Karpas-422 (cell line): ENCODE measurements around the gene ISLR. TPM values are rescaled to one million over a fixed set of nuclear protein-coding genes. Genes with fewer than 3 reads are reported as not detected.

Experiments
- DNase-seq: peaks from one replicate; pipeline ENCODE4 v3.0.0-alpha.2; 2015
- H2AFZ ChIP-seq: fragments of 200-600 bp; sonication (generic); 2 replicates; pipeline ENCODE4 v1.6.1; 2014; ENCODE audit warnings: antibody characterized with exemption, low read length, mixed read lengths
- H3K27ac ChIP-seq: fragments of 200-600 bp; sonication (generic); 2 replicates; pipeline ENCODE4 v1.5.1; 2014; ENCODE audit warnings: mild to moderate bottlenecking, low read length, moderate library complexity
- H3K27me3 ChIP-seq: fragments of 200-600 bp; sonication (generic); 2 replicates; pipeline ENCODE4 v1.6.1; 2014; ENCODE audit warnings: low read length, mixed read lengths
- H3K36me3 ChIP-seq: fragments of 200-600 bp; sonication (generic); 2 replicates; pipeline ENCODE4 v1.6.1; 2014; ENCODE audit warnings: low read length, mixed read lengths; ENCODE audit not compliant: insufficient read depth
- H3K4me1 ChIP-seq: fragments of 200-600 bp; sonication (generic); 2 replicates; pipeline ENCODE4 v1.6.1; 2014; ENCODE audit warnings: mild to moderate bottlenecking, low read length, mixed read lengths
- H3K4me2 ChIP-seq: fragments of 200-600 bp; sonication (generic); 2 replicates; pipeline ENCODE4 v1.6.1; 2014; ENCODE audit warnings: low read length, low read depth, mild to moderate bottlenecking; ENCODE audit not compliant: poor library complexity, severe bottlenecking
- H3K4me3 ChIP-seq: fragments of 200-600 bp; sonication (generic); 2 replicates; pipeline ENCODE4 v1.5.1; 2014; ENCODE audit warnings: mild to moderate bottlenecking, antibody characterized with exemption, low read length, mixed read lengths
- H3K79me2 ChIP-seq: fragments of 200-600 bp; sonication (generic); 2 replicates; pipeline ENCODE4 v1.6.1; 2014; ENCODE audit warnings: mild to moderate bottlenecking, low read length, mixed read lengths
- H3K9ac ChIP-seq: fragments of 200-600 bp; sonication (generic); 2 replicates; pipeline ENCODE4 v1.6.0; 2014; ENCODE audit warnings: low read length
- H3K9me2 ChIP-seq: fragments of 200-600 bp; sonication (generic), shearing (Covaris generic); replicated peaks from 2 replicates; pipeline ENCODE4 v1.6.0; 2014; ENCODE audit warnings: mild to moderate bottlenecking, low read length, moderate library complexity; ENCODE audit not compliant: insufficient read depth
- H3K9me3 ChIP-seq: fragments of 300-700, 200-600 bp; sonication (generic); 2 replicates; pipeline ENCODE4 v1.6.1; 2014; ENCODE audit warnings: low read length, mixed read lengths
- H4K20me1 ChIP-seq: fragments of 200-600 bp; sonication (generic); 2 replicates; pipeline ENCODE4 v1.6.1; 2014; ENCODE audit warnings: mild to moderate bottlenecking, antibody characterized with exemption, low read length, low read depth; ENCODE audit not compliant: insufficient read depth
- total RNA-seq: library from RNA; depleted of rRNA; stranded (reverse); fragments of >200 nt; shearing (Covaris generic); gene quantifications from 2 replicates; pipeline ENCODE4 v1.2.3, GENCODE V29; 2014; ENCODE audit warnings: low replicate concordance

The ISLR gene
- total RNA-seq, 1 experiment from 2014 or later = not detected

GRCh38 chr15:74208901-74209559, 35.5 kb downstream of the ISLR start:
- no peaks in the 10 kb centered on the region for H3K9me2 ChIP-seq
- H3K4me2 ChIP-seq = no peak overlapping the region
- DNase-seq = no peak
- H3K36me3 ChIP-seq = no peaks in the 10 kb centered on the region
- H3K27ac ChIP-seq = no peak overlapping the region
- no peaks in the 10 kb centered on the region for H4K20me1 ChIP-seq
- H3K27me3 ChIP-seq = no peaks in the 10 kb centered on the region
- no peak overlapping the region for H3K9ac ChIP-seq
- no peaks in the 10 kb centered on the region for H3K4me1 ChIP-seq
- no peaks in the 10 kb centered on the region for H3K79me2 ChIP-seq
- H3K9me3 ChIP-seq = no peaks in the 10 kb centered on the region
- no peak overlapping the region for H2AFZ ChIP-seq
- H3K4me3 ChIP-seq = no peak overlapping the region

DNA sequence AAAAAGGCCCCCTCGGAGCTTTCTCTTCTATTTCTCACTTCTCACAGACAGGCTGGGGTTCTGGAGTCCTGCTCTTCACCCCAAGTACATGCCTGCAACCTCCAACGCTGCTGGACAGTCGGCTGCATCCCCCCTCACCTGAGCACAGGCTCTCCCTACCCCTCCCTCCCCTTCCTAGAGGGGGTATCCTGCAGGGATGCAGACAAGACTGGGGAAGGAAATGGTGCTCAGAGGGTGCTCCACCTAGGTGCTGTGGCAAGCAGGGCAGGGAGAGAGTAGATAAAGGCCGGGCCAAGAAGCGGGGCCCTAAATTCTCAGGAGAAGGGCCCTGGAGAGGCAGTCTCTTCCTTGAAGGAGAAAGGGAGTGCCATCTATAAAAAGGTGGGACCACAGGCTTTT, 36.0 kb downstream of the ISLR start:
- no peak for DNase-seq
- H3K9me2 ChIP-seq = no peaks in the 10 kb centered on the region
- no peaks in the 10 kb centered on the region for H3K27me3 ChIP-seq
- H3K27ac ChIP-seq = no peak overlapping the region
- H3K9me3 ChIP-seq = no peaks in the 10 kb centered on the region
- H3K9ac ChIP-seq = no peak overlapping the region
- no peaks in the 10 kb centered on the region for H3K36me3 ChIP-seq
- H2AFZ ChIP-seq = no peak overlapping the region
- no peaks in the 10 kb centered on the region for H3K79me2 ChIP-seq
- no peak overlapping the region for H3K4me3 ChIP-seq
- H3K4me1 ChIP-seq = no peaks in the 10 kb centered on the region
- H3K4me2 ChIP-seq = no peak overlapping the region
- H4K20me1 ChIP-seq = no peaks in the 10 kb centered on the region

- no peak overlapping the region for H3K9ac ChIP-seq
- H3K9me2 ChIP-seq = no peaks in the 10 kb centered on the region
- no peaks in the 10 kb centered on the region for H3K27me3 ChIP-seq
- no peak overlapping the region for H3K4me3 ChIP-seq
- no peak for DNase-seq
- no peaks in the 10 kb centered on the region for H4K20me1 ChIP-seq
- H3K4me2 ChIP-seq = no peak overlapping the region
- peaks cover 3% of the 10 kb centered on the region; the same call in 1 of the 2 replicates for H3K4me1 ChIP-seq
- H3K79me2 ChIP-seq = no peaks in the 10 kb centered on the region
- H3K27ac ChIP-seq = no peak overlapping the region
- H3K36me3 ChIP-seq = no peaks in the 10 kb centered on the region
- no peaks in the 10 kb centered on the region for H3K9me3 ChIP-seq
- H2AFZ ChIP-seq = no peak overlapping the region
Observed at GRCh38 chr15:74209997-74210671, 36.6 kb downstream of the ISLR start.

DNA sequence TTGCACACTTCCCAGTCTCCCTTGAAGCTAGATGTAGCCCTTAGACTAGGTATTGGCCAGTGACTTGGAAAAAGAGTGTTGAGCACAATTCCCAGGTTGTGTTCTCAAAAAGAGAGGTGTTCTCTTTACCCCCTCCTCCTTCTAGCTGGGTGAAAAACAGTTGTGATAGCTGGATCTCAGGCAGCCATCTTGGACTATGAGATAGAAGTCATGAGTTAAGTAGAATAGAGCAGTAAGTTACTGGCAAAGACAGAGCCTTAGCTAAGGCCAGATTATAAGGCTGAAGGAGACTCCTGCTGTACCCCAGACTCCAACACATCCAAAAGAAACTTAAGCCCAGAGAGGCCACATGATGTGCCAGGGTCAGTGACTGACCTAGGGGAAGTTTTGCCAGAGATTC, 37.2 kb downstream of the ISLR start:
- Histone ChIP-seq H3K9me3 (no peaks in the 10 kb centered on the region), H3K4me1 (peaks cover 3% of the 10 kb centered on the region; the same call in 1 of the 2 replicates), H3K36me3 (no peaks in the 10 kb centered on the region), H2AFZ (no peak overlapping the region), H3K9me2 (no peaks in the 10 kb centered on the region), H3K4me3 (no peak overlapping the region), H3K9ac (no peak overlapping the region), H4K20me1 (no peaks in the 10 kb centered on the region), H3K79me2 (no peaks in the 10 kb centered on the region), H3K27me3 (no peaks in the 10 kb centered on the region), H3K4me2 (no peak overlapping the region), H3K27ac (no peak overlapping the region)
- no peak for DNase-seq

- Histone ChIP-seq H4K20me1 (no peaks in the 10 kb centered on the region), H3K36me3 (no peaks in the 10 kb centered on the region), H3K9me2 (no peaks in the 10 kb centered on the region), H2AFZ (no peak overlapping the region), H3K4me3 (no peak overlapping the region), H3K9ac (no peak overlapping the region), H3K4me2 (no peak overlapping the region), H3K27me3 (no peaks in the 10 kb centered on the region), H3K4me1 (peaks cover 3% of the 10 kb centered on the region; the same call in 1 of the 2 replicates), H3K9me3 (no peaks in the 10 kb centered on the region), H3K79me2 (no peaks in the 10 kb centered on the region), H3K27ac (no peak overlapping the region)
- DNase-seq = no peak
Observed at GRCh38 chr15:74211656-74212055, 38.1 kb downstream of the ISLR start.

DNA sequence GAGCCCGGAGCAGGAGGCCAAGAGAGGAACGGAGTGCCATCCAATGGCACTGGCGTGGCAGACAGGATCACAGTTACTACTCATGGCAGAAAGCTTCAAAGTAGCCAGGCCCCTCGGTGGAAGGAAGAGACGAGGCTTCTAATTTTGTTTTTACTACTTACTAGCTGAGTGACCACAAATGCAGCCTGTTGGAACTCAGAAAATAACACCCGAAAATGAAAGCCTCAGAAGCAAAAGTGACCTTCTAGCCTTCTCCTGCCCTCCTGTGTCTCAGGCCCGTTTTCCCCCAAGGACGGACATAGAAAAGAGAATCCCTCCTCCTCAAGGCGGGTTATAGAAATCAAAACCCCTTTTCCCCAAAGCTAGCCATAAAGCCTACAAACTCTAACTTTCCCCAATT, 39.0 kb downstream of the ISLR start:
- H2AFZ ChIP-seq = no peak overlapping the region
- H3K4me2 ChIP-seq = no peak overlapping the region
- H3K27ac ChIP-seq = no peak overlapping the region
- H3K4me3 ChIP-seq = no peak overlapping the region
- no peaks in the 10 kb centered on the region for H3K9me2 ChIP-seq
- H3K4me1 ChIP-seq = peaks cover 3% of the 10 kb centered on the region; the same call in 1 of the 2 replicates
- H3K9ac ChIP-seq = no peak overlapping the region
- no peaks in the 10 kb centered on the region for H3K27me3 ChIP-seq
- DNase-seq = no peak
- no peaks in the 10 kb centered on the region for H3K79me2 ChIP-seq
- H4K20me1 ChIP-seq = no peaks in the 10 kb centered on the region
- no peaks in the 10 kb centered on the region for H3K9me3 ChIP-seq
- H3K36me3 ChIP-seq = no peaks in the 10 kb centered on the region

GRCh38 chr15:74213858-74214284, 40.4 kb downstream of the ISLR start:
- H3K9me2 ChIP-seq = no peaks in the 10 kb centered on the region
- H3K4me1 ChIP-seq = peaks cover 3% of the 10 kb centered on the region; the same call in 1 of the 2 replicates
- no peak overlapping the region for H3K27ac ChIP-seq
- H3K4me2 ChIP-seq = no peak overlapping the region
- H3K36me3 ChIP-seq = no peaks in the 10 kb centered on the region
- no peaks in the 10 kb centered on the region for H4K20me1 ChIP-seq
- no peaks in the 10 kb centered on the region for H3K9me3 ChIP-seq
- DNase-seq = no peak
- no peak overlapping the region for H3K4me3 ChIP-seq
- no peaks in the 10 kb centered on the region for H3K79me2 ChIP-seq
- H3K27me3 ChIP-seq = no peaks in the 10 kb centered on the region
- no peak overlapping the region for H3K9ac ChIP-seq
- no peak overlapping the region for H2AFZ ChIP-seq

GRCh38 chr15:74214324-74215021, 41.0 kb downstream of the ISLR start:
- no peak overlapping the region for H3K9ac ChIP-seq
- no peaks in the 10 kb centered on the region for H3K36me3 ChIP-seq
- no peak overlapping the region for H3K4me3 ChIP-seq
- H3K4me1 ChIP-seq = peaks cover 3% of the 10 kb centered on the region; the same call in 1 of the 2 replicates
- no peak for DNase-seq
- H3K9me2 ChIP-seq = no peaks in the 10 kb centered on the region
- no peaks in the 10 kb centered on the region for H3K27me3 ChIP-seq
- no peak overlapping the region for H3K4me2 ChIP-seq
- H4K20me1 ChIP-seq = no peaks in the 10 kb centered on the region
- no peaks in the 10 kb centered on the region for H3K79me2 ChIP-seq
- H3K9me3 ChIP-seq = no peaks in the 10 kb centered on the region
- H3K27ac ChIP-seq = no peak overlapping the region
- H2AFZ ChIP-seq = no peak overlapping the region
